Mucosa of descending colon (tissue), 3 donors: Measurements from ENCODE around the gene FBXL22. TPM values are rescaled to one million over a fixed set of nuclear protein-coding genes. Genes with fewer than 3 reads are reported as not detected.

ENCODE experiments used
- ATAC-seq: fragments of 200-7000 bp; cut with Tn5 transposase; one replicate; pipeline ENCODE4 v1.9.1; 2020; ENCODE audit warnings: mild to moderate bottlenecking, moderate library complexity
- DNase-seq, 3 donors: peaks; one replicate each; pipeline ENCODE4 v3.0.0-alpha.2; 2020
- H3K36me3 ChIP-seq: fragments of 200-600 bp; one replicate; pipeline ENCODE4 v1.8.0; 2021; ENCODE audit warnings: low read depth, mild to moderate bottlenecking
- H3K4me1 ChIP-seq: fragments of 200-600 bp; one replicate; pipeline ENCODE4 v1.8.0; 2021; ENCODE audit warnings: low read depth, mild to moderate bottlenecking
- H3K4me3 ChIP-seq: fragments of 200-600 bp; one replicate; pipeline ENCODE4 v1.8.0; 2021; ENCODE audit warnings: mild to moderate bottlenecking
- H3K9me3 ChIP-seq: fragments of 200-600 bp; one replicate; pipeline ENCODE4 v1.8.0; 2021; ENCODE audit warnings: mild to moderate bottlenecking
- intact Hi-C, 2 donors: fragments of 100-400 bp; cut with DNase I in 1 of 2; cut with micrococcal nuclease in 1 of 2; formaldehyde crosslinking; loops; one replicate each; pipeline versions ENCODE4 v1.11.0 to v1.11.1; 2022; cut with DNase I, micrococcal nuclease
- total RNA-seq, 3 donors: library from RNA; stranded (reverse); fragmentation: NEBNext Ultra II Directional in 2 of 3; extraction: Animal tissue kit (Norgen Biotek cat#: 25700) in 2 of 3; gene quantifications; one replicate each; pipeline versions ENCODE4 v1.2.1 to v1.2.4, GENCODE V29; 2021 to 2023
- TF ChIP-seq, protein P1 (sequence below): fragments of 200-600 bp; IDR thresholded peaks from one replicate; pipeline ENCODE4 v1.8.0; 2022; ENCODE audit warnings: antibody characterized with exemption, mild to moderate bottlenecking
- donor health status: DM: no; HTN: no; CAD: no; lungs with moderate emphysema.
- donor health status: DM: no; HTN: no; CAD: no.
- donor health status: DM: no; HTN: yes; CAD: no.

The FBXL22 gene
- total RNA-seq, 3 donors from 2014 or later = 4.2 to 37.5 (median 5.1) TPM

DNA sequence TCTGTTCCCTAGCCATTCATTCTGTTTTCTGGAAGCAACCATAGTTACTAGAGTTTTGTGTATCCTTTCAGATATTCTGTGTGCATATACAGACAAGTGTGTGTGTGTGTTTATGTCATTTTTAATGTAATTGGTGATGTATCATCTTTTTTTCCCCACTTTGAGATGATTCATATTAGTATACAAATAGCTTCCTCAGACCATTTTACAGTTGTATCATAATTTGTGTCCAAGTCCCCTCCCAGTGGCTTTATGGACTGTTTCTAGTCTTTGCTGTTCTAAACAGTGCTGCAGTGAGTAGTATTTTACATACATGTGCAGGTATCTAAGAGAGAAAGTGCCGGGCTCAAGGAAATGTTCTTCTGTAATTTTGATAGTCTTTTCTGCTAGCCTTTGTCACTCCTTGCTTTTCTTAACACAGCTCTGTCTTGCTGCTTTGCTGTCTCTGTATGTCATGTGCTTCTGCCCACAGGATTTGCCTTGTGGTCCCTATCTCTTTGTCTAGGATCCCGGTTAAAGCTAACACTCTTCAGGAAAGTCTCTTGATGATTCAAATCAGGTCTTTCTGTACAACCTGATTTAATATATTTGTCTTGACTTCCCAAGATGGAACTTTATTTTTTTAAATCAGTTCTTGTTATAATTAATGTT, 31.5 kb upstream of the FBXL22 start:
- Histone ChIP-seq H3K9me3 (no peaks in the 10 kb centered on the region), H3K4me3 (no peak overlapping the region), H3K36me3 (peaks cover 5% of the 10 kb centered on the region), H3K4me1 (peaks cover 3% of the 10 kb centered on the region)
- ATAC-seq = no peak
- intact Hi-C loops = no loop called here
- no peak for DNase-seq
- TF ChIP-seq, protein P1, sequence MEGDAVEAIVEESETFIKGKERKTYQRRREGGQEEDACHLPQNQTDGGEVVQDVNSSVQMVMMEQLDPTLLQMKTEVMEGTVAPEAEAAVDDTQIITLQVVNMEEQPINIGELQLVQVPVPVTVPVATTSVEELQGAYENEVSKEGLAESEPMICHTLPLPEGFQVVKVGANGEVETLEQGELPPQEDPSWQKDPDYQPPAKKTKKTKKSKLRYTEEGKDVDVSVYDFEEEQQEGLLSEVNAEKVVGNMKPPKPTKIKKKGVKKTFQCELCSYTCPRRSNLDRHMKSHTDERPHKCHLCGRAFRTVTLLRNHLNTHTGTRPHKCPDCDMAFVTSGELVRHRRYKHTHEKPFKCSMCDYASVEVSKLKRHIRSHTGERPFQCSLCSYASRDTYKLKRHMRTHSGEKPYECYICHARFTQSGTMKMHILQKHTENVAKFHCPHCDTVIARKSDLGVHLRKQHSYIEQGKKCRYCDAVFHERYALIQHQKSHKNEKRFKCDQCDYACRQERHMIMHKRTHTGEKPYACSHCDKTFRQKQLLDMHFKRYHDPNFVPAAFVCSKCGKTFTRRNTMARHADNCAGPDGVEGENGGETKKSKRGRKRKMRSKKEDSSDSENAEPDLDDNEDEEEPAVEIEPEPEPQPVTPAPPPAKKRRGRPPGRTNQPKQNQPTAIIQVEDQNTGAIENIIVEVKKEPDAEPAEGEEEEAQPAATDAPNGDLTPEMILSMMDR = no peak

- DNase-seq (no peak), ATAC-seq (no peak)
- Histone ChIP-seq H3K36me3 (peaks cover 5% of the 10 kb centered on the region), H3K4me3 (no peak overlapping the region), H3K9me3 (no peaks in the 10 kb centered on the region), H3K4me1 (no peaks in the 10 kb centered on the region)
- intact Hi-C loops = no loop called here
- TF ChIP-seq, protein P1 = no peak
These were observed 24.3 kb upstream of the FBXL22 start for GRCh38 chr15:63572749-63573464.

DNA sequence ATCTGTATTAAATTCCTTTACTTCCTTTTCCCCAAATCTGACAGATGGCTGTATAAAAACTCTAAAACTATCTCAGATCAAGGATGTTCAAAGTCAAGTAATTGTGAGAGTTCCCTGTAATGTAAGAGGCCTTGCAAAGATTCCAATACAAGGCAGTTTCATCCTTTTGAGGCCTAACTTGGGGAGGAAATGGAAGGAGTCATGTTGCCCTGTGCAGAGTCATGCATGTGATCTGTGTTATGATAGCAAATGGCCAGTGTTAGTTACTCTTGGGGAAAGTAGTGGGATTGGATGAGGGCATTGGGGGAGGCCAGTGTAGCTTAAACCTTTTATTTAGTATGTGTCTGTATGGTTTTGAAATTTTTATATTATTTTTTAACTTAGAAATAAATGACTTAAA, 23.7 kb upstream of the FBXL22 start:
- Histone ChIP-seq H3K9me3 (no peaks in the 10 kb centered on the region), H3K4me3 (no peak overlapping the region), H3K4me1 (no peaks in the 10 kb centered on the region), H3K36me3 (peaks cover 5% of the 10 kb centered on the region)
- TF ChIP-seq, protein P1 = no peak
- DNase-seq (no peak), ATAC-seq (no peak)
- intact Hi-C loops = no loop called here

DNA sequence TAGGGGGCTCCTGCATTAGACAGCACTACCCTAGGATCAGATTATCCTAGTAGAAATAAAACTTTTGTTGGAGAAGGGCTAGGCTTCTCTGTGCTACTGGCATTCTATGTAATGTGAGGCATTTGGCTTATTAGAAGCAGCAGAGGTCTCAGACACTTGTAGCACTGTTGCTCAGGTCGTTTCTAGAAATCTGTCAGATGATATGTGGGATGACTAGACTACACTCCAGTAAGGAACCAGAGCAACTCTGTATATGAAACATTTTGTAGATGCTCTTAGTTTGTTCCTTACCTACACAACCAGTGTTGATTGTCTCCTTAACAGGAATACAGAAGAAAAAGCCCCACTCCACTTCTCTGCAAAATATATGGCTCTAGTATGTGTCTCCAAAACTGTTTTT, 21.9 kb upstream of the FBXL22 start:
- no peaks in the 10 kb centered on the region for H3K4me1 ChIP-seq
- TF ChIP-seq, protein P1 = no peak
- intact Hi-C loops = no loop called here
- H3K4me3 ChIP-seq = no peak overlapping the region
- H3K9me3 ChIP-seq = no peaks in the 10 kb centered on the region
- no peak for ATAC-seq
- no peak for DNase-seq
- H3K36me3 ChIP-seq = peaks cover 3% of the 10 kb centered on the region

- H3K4me1 ChIP-seq = no peaks in the 10 kb centered on the region
- intact Hi-C loops = no loop called here
- no peaks in the 10 kb centered on the region for H3K9me3 ChIP-seq
- DNase-seq = no peak
- no peak overlapping the region for H3K4me3 ChIP-seq
- no peak for ATAC-seq
- TF ChIP-seq, protein P1 = no peak
- H3K36me3 ChIP-seq = no peaks in the 10 kb centered on the region
These were observed 20.7 kb upstream of the FBXL22 start for GRCh38 chr15:63576441-63576840.
